Epithelial cell of prostate (primary cell): ENCODE data around the gene ZFP82.

Source experiments
- DNase-seq: peaks from one replicate; pipeline ENCODE4 v3.0.0-alpha.2; 2011; ENCODE audit warnings: low read depth, low spot score
- H3K27ac ChIP-seq: fragments of 450-650 bp; 2 replicates; pipeline ENCODE4 v1.5.1; 2017; ENCODE audit warnings: mild to moderate bottlenecking

The ZFP82 gene

GRCh38 chr19:36418287-36419001, at the start of gene ZFP82:
ZFP82 (minus strand) TSS chr19:36418644; CDS start chr19:36409789, 8,855 bp downstream.
- H3K27ac ChIP-seq, result peak within 1 kb of the TSS; percentile 52
- DNase-seq, result no peak

DNA sequence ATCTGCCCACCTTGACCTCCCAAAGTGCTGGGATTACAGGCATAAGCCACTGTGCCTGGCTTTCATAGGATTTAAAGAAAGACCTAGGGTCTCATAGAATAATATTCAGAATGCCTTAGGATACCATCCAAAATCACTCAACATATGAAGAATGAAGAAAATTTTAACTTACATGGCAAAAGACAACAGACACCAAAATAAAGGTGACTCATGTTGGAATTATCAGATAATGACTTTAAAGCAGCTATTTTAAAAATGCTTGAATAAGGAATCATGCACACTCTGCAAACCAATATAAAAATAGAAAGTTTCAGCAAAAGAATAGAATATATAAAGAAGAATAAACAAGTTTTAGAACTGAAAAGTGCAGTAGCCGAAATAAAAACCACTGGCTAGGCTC, 41.6 kb upstream of the ZFP82 start:
- no peak for DNase-seq
- no peak overlapping the region for H3K27ac ChIP-seq

- no peak overlapping the region for H3K27ac ChIP-seq
- DNase-seq, result no peak
Observed at GRCh38 chr19:36456831-36457230, 38.4 kb upstream of the ZFP82 start.

GRCh38 chr19:36449059-36449670, 30.7 kb upstream of the ZFP82 start:
- DNase-seq, result no peak
- no peak overlapping the region for H3K27ac ChIP-seq

- no peak overlapping the region for H3K27ac ChIP-seq
- no peak for DNase-seq
Observed at GRCh38 chr19:36441339-36441738, 22.9 kb upstream of the ZFP82 start.

DNA sequence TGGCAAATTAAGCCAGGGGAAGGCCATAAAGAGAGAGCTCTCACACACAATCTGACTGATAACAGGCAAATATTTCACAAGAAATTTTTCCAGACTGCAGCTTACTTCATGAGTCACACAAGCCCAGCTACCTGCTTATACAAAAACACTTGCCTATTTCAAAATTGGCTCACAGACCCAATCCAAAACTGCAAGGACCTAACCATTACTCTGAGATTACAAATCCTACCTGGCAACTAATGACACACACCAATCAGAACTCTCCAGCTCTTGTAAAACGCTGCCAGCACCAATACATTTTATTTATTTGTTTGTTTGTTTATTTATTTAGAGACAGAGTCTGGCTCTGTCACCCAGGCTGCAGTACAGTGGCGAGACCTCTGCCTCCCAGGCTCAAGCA, 18.1 kb upstream of the ZFP82 start:
- DNase-seq, result peak; percentile 27
- H3K27ac ChIP-seq, result no peak overlapping the region

DNA sequence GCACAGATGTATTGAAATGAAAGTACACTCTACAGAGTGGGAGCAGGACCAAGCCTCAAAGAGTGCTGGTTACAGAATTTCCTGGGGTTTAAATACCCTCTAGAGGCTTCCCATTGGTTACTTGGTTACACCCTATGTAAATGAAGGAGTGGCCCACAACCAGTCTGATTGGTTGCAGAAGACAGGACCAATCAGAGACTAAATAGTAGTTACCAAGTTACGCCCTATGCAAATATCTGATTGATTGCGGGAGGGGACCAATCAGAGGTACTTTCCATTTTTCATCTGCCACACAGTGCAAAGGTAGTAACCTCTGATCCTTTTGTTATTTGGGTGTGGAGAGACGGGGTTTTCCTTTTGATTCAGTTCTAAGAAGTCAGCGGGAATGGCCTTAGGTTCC, 5.5 kb upstream of the ZFP82 start:
- DNase-seq, result no peak
- H3K27ac ChIP-seq, result no peak overlapping the region

- no peak overlapping the region for H3K27ac ChIP-seq
- no peak for DNase-seq
Observed at GRCh38 chr19:36421749-36422481, 3.5 kb upstream of the ZFP82 start.

GRCh38 chr19:36420961-36421748, 2.7 kb upstream of the ZFP82 start:
- no peak for DNase-seq
- no peak overlapping the region for H3K27ac ChIP-seq

GRCh38 chr19:36417752-36418286, 625 bp downstream of the ZFP82 start:
- H3K27ac ChIP-seq, result peak overlapping the region; percentile 52
- DNase-seq, result no peak

GRCh38 chr19:36409841-36410240, 8.6 kb downstream of the ZFP82 start:
- DNase-seq, result no peak
- no peak overlapping the region for H3K27ac ChIP-seq

DNA sequence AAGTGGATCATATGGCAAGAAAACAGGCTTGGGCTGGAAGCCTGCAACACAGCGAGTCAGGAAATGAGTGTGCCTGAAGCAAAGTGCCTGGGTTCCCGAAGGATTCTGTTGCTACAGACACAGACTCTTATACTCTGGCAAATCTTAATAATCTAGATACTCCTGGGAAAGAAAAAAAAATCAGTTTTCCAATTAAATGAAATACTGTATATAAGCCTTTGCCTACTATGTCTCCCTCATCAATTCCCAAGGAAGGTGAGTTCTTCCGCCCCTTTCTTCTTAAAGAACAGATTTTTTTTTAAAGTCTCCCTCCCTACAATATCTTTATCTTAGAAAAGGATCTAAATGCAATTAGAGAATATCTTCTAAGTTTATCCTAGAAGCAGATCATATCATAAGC, 10.3 kb downstream of the ZFP82 start:
- H3K27ac ChIP-seq, result no peak overlapping the region
- DNase-seq, result no peak

- H3K27ac ChIP-seq, result no peak overlapping the region
- DNase-seq, result no peak
Observed at GRCh38 chr19:36404498-36404897, 13.9 kb downstream of the ZFP82 start.

- no peak overlapping the region for H3K27ac ChIP-seq
- no peak for DNase-seq
Observed at GRCh38 chr19:36401475-36401874, 17.0 kb downstream of the ZFP82 start.

GRCh38 chr19:36398571-36398970, 19.9 kb downstream of the ZFP82 start:
- H3K27ac ChIP-seq, result no peak overlapping the region
- no peak for DNase-seq

- no peak for DNase-seq
- no peak overlapping the region for H3K27ac ChIP-seq
Observed at GRCh38 chr19:36392916-36393673, 25.3 kb downstream of the ZFP82 start.

DNA sequence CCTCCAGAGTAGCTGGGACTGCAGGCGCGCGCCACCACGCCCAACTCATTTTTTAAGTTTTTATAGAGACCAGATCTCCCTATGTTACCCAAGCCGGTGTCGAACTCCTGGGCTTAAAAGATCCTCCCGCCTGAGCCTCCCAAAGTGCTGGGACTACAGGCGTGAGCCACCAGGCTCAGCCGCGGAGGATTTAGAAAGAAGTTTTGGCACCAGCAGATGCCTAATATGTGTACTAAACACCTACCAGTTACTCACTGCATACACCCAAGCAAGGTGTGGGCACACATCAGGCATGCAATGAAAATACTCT, 39.0 kb downstream of the ZFP82 start:
- H3K27ac ChIP-seq, result no peak overlapping the region
- no peak for DNase-seq

- peak; percentile 68 for DNase-seq
- peak within 1 kb of the TSS; percentile 72 for H3K27ac ChIP-seq
Observed at GRCh38 chr19:36378625-36379509, 39.6 kb downstream of the ZFP82 start, which contains the start of gene ZFP14. ZFP14 (minus strand) TSS chr19:36379201; CDS start chr19:36367892, 11,309 bp downstream.
